Psoas muscle (tissue), 8 donors: Measurements from ENCODE around the gene LDLRAD4. TPM values are rescaled to one million over a fixed set of nuclear protein-coding genes. Genes with fewer than 3 reads are reported as not detected.

Source experiments
- ATAC-seq, 4 donors: fragments of 200-7000 bp; cut with Tn5 transposase; one replicate each; pipeline ENCODE4 v1.9.1; 2020; ENCODE audit warnings: moderate library complexity in 3 of 4, mild to moderate bottlenecking in 2 of 4
- DNase-seq, 2 donors: peaks; one replicate each; pipeline ENCODE4 v3.0.0-alpha.2; 2020
- H3K27ac ChIP-seq: fragments of 200-600 bp; one replicate; pipeline ENCODE4 v1.8.0; 2022
- H3K27me3 ChIP-seq, 3 donors: fragments of 200-600 bp in 1 of 3; one replicate each; pipeline versions ENCODE4 v1.6.1 to v1.8.0; 2013 to 2022; ENCODE audit warnings: low read length in 2 of 3, mild to moderate bottlenecking in 2 of 3, moderate library complexity in 1 of 3; ENCODE audit not compliant: insufficient read depth in 3 of 3
- H3K36me3 ChIP-seq, 2 donors: fragments of 200-600 bp in 1 of 2; one replicate each; pipeline versions ENCODE4 v1.6.1 to v1.8.0; 2013 to 2022; ENCODE audit warnings: low read depth in 1 of 2, mild to moderate bottlenecking in 1 of 2, moderate library complexity in 1 of 2; ENCODE audit not compliant: insufficient read depth in 1 of 2
- H3K4me1 ChIP-seq: fragments of 200-600 bp; one replicate; pipeline ENCODE4 v1.8.0; 2022
- H3K4me3 ChIP-seq: fragments of 200-600 bp; one replicate; pipeline ENCODE4 v1.8.0; 2022; ENCODE audit warnings: mild to moderate bottlenecking
- H3K9me3 ChIP-seq: fragments of 200-600 bp; one replicate; pipeline ENCODE4 v1.8.0; 2022
- WGBS, 3 donors: extraction: QIAGEN DNeasy Blood & Tissue Kit; methylation state at CpG; one replicate each; pipeline versions ENCODE4 v1.1.6 to v1.1.7; 2013; 5-methylcytosine and 5-hydroxymethylcytosine counted together
- intact Hi-C, 2 donors: fragments of 100-400 bp; cut with DNase I; formaldehyde crosslinking; loops; one replicate each; pipeline versions ENCODE4 v1.11.0 to v1.14.2; 2022
- polyA plus RNA-seq, 3 donors: library from polyadenylated mRNA; stranded (reverse); fragments of 200-250 nt; gene quantifications; one replicate each; pipeline ENCODE4 v1.2.3, GENCODE V29; 2013
- total RNA-seq, 4 donors: library from RNA; stranded (reverse); fragmentation: NEBNext Ultra II Directional in 2 of 4; extraction: Animal tissue kit (Norgen Biotek cat#: 25700) in 2 of 4; gene quantifications; one replicate each; pipeline versions ENCODE4 v1.2.1 to v1.2.4, GENCODE V29; 2021 to 2023
- TF ChIP-seq, protein P1 (sequence below): fragments of 200-600 bp; IDR thresholded peaks from one replicate; pipeline ENCODE4 v1.8.0; 2022; ENCODE audit warnings: antibody characterized with exemption
- donor health status: healthy with polysubstance abuse.
- donor health status: DM: no; HTN: no; CAD: no; lungs with moderate emphysema.
- donor health status: Bipolar disorder and iron deficiency.
- donor health status: healthy.
- donor health status: DM: yes; HTN: yes; CAD: no.
- donor health status: DM: no; HTN: no; CAD: no.
- donor health status: DM: no; HTN: no; CAD: no.
- donor health status: DM: yes; HTN: yes; CAD: no.

The LDLRAD4 gene
- total and polyA plus RNA-seq, 7 donors = 1.8 to 13.9 (median 3.8) TPM

- Histone ChIP-seq H3K27ac (no peak overlapping the region), H3K27me3 (no peaks in the 10 kb centered on the region), H3K4me3 (no peak overlapping the region), H3K9me3 (no peaks in the 10 kb centered on the region), H3K36me3 (peaks cover 0 to 3% of the 10 kb centered on the region in 2 donors), H3K4me1 (no peaks in the 10 kb centered on the region)
- DNase-seq (no peak), ATAC-seq (no peak)
- WGBS, 3 donors = 84 to 85% (median 85%) methylated on average over 9 of the region's 9 CpGs
- intact Hi-C loops = no loop called here
- TF ChIP-seq, protein P1, sequence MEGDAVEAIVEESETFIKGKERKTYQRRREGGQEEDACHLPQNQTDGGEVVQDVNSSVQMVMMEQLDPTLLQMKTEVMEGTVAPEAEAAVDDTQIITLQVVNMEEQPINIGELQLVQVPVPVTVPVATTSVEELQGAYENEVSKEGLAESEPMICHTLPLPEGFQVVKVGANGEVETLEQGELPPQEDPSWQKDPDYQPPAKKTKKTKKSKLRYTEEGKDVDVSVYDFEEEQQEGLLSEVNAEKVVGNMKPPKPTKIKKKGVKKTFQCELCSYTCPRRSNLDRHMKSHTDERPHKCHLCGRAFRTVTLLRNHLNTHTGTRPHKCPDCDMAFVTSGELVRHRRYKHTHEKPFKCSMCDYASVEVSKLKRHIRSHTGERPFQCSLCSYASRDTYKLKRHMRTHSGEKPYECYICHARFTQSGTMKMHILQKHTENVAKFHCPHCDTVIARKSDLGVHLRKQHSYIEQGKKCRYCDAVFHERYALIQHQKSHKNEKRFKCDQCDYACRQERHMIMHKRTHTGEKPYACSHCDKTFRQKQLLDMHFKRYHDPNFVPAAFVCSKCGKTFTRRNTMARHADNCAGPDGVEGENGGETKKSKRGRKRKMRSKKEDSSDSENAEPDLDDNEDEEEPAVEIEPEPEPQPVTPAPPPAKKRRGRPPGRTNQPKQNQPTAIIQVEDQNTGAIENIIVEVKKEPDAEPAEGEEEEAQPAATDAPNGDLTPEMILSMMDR = no peak
Observed at GRCh38 chr18:13308369-13308768, 89.8 kb downstream of the LDLRAD4 start.

DNA sequence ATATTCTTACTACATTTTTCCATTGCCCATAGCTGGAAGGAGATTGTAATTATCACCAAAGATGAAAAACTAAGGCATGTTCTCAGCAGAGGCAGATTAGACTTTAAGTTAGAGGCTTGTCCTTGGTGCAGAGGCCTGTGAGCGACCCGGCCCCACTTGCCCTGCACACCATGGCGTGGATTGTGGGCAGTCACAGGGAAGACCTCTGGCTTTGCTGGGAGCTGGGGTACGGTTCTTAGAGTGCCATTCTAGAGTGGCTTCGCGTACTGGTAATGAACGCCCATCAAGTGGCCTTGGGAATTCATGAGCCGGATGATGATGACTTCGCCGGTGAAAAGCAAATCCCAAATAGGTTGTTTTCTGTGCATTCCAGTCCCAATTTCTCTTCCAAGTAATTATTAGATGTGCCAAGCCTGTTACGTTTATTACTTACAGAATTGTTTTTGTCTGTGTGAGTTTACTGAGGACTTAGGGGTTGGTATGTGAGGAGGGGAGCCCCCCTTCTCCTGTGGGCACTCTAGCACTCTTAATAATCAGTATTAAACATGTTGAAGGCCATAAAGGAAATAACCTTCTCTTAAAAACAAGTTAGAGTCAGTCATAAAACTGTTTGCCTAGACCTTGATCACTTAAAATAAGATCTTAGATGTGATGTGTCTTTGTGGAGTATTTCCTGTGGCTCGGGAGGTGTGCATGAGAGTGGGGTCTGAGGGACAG, 90.6 kb downstream of the LDLRAD4 start:
- 85 to 91% (median 89%) methylated on average over 12 of the region's 12 CpGs for WGBS, 3 donors
- Histone ChIP-seq H3K36me3 (peaks cover 0 to 3% of the 10 kb centered on the region in 2 donors), H3K27ac (no peak overlapping the region), H3K4me1 (no peaks in the 10 kb centered on the region), H3K27me3 (no peaks in the 10 kb centered on the region), H3K4me3 (no peak overlapping the region), H3K9me3 (no peaks in the 10 kb centered on the region)
- TF ChIP-seq, protein P1 = no peak
- no peak for DNase-seq
- no peak for ATAC-seq
- intact Hi-C loops = no loop called here

DNA sequence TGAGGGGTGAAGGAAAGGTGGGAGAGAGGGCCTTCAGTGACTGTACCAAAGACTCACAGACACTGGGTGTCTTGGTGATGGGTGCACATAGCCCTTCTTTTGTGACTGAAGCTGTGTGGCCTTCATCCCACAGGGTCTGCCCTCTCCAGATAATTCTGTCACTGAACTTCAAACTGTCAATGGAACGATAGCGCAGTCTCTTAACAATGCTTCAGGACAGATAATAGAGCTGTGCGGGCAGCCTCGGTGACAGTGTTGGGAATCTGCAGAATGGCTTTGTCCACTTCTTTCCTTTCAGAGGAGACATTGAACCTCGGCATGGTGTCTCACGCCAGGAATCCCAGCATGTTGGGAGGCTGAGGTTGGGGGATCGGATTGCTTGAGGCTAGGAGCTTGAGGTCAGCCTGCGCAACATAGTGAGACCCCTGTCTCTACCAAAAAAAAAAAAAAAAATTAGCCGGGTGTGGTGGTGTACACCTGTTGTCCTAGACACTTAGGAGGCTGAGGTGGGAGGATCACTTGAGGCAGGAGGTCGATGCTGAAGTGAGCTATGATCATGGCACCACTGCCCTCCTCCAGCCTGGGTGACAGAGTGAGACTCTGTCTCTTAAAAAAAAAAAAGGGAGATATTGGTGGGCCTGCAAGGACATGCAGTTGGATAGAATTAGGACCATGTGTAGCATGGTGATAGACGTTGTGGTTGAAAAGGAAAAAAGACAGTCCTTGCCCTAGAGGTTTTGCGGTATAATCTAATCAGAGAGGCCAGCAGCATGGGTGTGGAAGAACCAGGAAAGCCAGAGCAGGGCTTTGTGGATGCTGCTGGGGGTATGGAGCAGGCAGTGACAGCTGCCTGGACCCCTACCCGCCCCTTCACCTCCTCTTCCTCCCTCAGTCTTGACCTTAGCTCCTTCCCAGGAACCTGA, 91.4 kb downstream of the LDLRAD4 start:
- Histone ChIP-seq H3K9me3 (no peaks in the 10 kb centered on the region), H3K27me3 (no peaks in the 10 kb centered on the region), H3K4me1 (no peaks in the 10 kb centered on the region), H3K27ac (no peak overlapping the region), H3K4me3 (no peak overlapping the region), H3K36me3 (peaks cover 0 to 3% of the 10 kb centered on the region in 2 donors)
- 84 to 93% (median 91%) methylated on average over 13 of the region's 13 CpGs for WGBS, 3 donors
- intact Hi-C loops = loop anchor here in 1 of 2 donors (10.0 kb wide), 1 partner anchor 55 kb away; no protein-coding TSS in a partner anchor
- ATAC-seq = no peak
- TF ChIP-seq, protein P1 = no peak
- no peak for DNase-seq

DNA sequence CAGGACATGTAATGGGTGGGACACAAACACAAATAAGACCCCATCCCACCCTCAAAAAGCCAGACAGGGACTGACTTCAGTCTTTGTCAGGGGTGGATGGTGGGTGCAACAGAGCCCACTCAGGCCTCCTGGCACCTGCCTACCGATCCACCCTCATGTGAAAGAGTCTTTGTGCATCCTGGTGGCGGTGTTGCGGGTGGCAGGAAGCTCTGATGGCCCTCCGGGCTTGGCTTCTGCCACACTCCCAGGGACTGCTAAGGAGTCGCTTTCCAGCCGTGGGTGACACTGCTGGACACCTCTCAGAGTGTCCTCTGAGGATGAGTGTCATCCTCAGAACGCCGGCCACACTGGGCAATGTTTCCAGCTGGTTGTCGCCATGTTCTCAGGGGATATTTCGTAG, 92.6 kb downstream of the LDLRAD4 start:
- H3K36me3 ChIP-seq = peaks cover 0 to 3% of the 10 kb centered on the region in 2 donors
- H3K27ac ChIP-seq = no peak overlapping the region
- H3K27me3 ChIP-seq = no peaks in the 10 kb centered on the region
- intact Hi-C loops = loop anchor here in 1 of 2 donors (10.0 kb wide), 1 partner anchor 54 kb away; no protein-coding TSS in a partner anchor
- WGBS, 3 donors = 84 to 90% (median 85%) methylated on average over 10 of the region's 10 CpGs
- no peak for DNase-seq
- ATAC-seq = no peak
- H3K4me1 ChIP-seq = no peaks in the 10 kb centered on the region
- TF ChIP-seq, protein P1 = no peak
- no peak overlapping the region for H3K4me3 ChIP-seq
- peaks cover 6% of the 10 kb centered on the region for H3K9me3 ChIP-seq
